Testis (tissue), 2 donors: ENCODE results near the gene AGO1.

ENCODE experiments used
- CTCF ChIP-seq, 3 experiments: fragments of 450-650 bp in 2 of 3; fragments of 200-600 bp in 1 of 3; sonication (generic) in 1 of 3; IDR thresholded peaks; one replicate each; pipeline ENCODE4 v1.5.1; 2016 to 2019; ENCODE audit warnings: antibody characterized with exemption in 3 of 3, mild to moderate bottlenecking in 2 of 3, moderate library complexity in 1 of 3
- POLR2A ChIP-seq: fragments of 450-650 bp; IDR thresholded peaks from one replicate; pipeline ENCODE4 v1.6.1; 2017; ENCODE audit warnings: antibody characterized with exemption, mild to moderate bottlenecking, moderate library complexity

DNA sequence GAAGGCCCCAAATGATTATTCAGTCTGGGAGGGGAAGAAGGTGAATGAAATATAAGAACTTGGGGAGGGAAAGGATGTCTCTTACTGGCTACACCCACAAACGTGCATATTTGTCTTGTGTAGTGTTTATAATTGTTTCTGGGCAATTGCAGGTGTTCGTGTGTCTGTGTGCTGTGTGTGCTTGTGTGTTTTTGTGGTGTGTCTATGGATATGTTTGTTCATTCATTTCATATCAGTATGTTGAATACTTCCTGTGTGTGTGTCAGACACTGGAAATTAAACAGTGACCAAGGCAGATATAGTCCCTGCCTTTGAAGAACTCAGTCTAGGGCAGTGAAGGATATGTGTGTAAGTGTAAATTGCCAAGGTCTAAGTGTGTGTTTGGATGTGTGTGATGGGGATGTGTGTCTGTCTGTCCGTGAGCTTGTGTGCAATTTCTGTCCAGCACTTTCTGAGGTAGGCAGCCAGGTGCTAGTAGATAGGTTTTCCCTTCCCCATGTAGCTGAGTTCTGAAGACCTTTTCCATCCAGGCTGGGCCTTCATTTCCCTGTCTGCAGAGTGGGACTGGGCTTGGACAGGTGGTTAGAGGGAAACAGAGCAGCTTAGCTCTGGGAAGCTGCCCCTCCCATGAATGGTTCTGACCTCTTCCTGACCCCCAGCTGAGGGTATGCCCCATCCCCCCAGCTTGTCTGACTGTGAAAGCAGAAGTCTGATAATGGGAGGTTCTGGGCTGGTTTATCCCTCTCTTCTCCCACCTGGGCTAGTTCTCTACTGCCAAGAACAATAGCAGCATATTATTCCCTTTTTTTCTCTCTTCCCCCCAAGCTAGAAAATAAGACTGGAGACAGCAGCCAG, 3.8 kb downstream of the AGO1 start:
- TF ChIP-seq CTCF (IDR thresholded peaks at IDR 0.05) (no peak), POLR2A (no peak)
